ENCODE measurements around the gene ANKRD42. TPM values are rescaled to one million over a fixed set of nuclear protein-coding genes. Genes with fewer than 3 reads are reported as not detected.

ANKRD42 gene
- polyA plus RNA-seq, 1 of the 3 experiments (the other 2 are of a cell fraction), result 13.3 TPM

DNA sequence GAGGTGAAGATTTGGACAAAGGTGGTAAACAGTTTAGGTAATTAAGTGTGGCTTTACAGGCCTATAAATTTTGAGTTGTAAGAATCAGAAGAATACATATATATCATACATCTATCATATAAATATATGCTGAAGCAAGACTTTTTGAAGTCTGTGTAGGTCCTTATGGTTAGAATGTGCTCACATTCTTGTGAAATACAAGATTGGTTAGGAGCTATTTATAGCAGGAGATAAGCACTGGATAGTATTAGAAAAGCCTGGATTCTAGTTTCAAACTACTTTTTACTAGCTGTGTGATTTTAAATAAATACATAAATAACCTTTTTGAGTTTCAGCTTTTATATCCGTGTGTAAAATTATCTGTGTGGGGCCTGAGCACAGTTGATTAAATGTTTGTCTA is 42.3 kb downstream of the ANKRD42 start:
- CTCF ChIA-PET, result interaction anchor here (0.9 to 1.9 kb wide), 6 partner anchors 14 to 592 kb away, joined by 3 to 10 read pairs (median 4); no protein-coding TSS in a partner anchor
- Histone ChIP-seq H3K9me2 (no peaks in the 10 kb centered on the region), H3K4me2 (no peak overlapping the region), H3K27me3 (ENCODE audit: insufficient read depth) (no peaks in the 10 kb centered on the region), H3K9ac (no peak overlapping the region), H3K27ac (ENCODE audit: low read depth in 2 of 2, low read length in 1 of 2) (no peak overlapping the region), H3K9me3 (no peaks in the 10 kb centered on the region), H3K79me2 (ENCODE audit: insufficient read depth) (no peaks in the 10 kb centered on the region), H2AFZ (ENCODE audit: low read depth) (no peak overlapping the region), H3K4me1 (ENCODE audit: control insufficient read depth in 1 of 2, insufficient read depth in 2 of 2, low read depth in 1 of 2, low read length in 1 of 2) (no peaks in the 10 kb centered on the region), H3K36me3 (replicated peaks in 1 of 2; ENCODE audit: control insufficient read depth in 1 of 2, insufficient read depth in 2 of 2, low read length in 1 of 2) (no peaks in the 10 kb centered on the region), H3K4me3 (ENCODE audit: low read depth in 2 of 2, low read length in 1 of 2) (no peak overlapping the region), H3F3A (replicated peaks; ENCODE audit: insufficient read depth) (no peaks in the 10 kb centered on the region), H4K20me1 (ENCODE audit: insufficient read depth) (no peaks in the 10 kb centered on the region)
- no peak for TF ChIP-seq SMC3 (IDR thresholded peaks at IDR 0.05; ENCODE audit: low read depth, low read length)
- no peak for TF ChIP-seq NFIC (IDR thresholded peaks at IDR 0.05; ENCODE audit: borderline replicate concordance)
- no peak for TF ChIP-seq FOSL2 (IDR thresholded peaks at IDR 0.05; ENCODE audit: borderline replicate concordance, low read depth)
- TF ChIP-seq, protein P1, sequence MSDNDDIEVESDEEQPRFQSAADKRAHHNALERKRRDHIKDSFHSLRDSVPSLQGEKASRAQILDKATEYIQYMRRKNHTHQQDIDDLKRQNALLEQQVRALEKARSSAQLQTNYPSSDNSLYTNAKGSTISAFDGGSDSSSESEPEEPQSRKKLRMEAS (IDR thresholded peaks at IDR 0.05; ENCODE audit: low read depth), result no peak
- WGBS (ENCODE audit: low lambda C conversion rate), result 79% methylated on average over 1 of the region's 1 CpG
- POLR2A ChIA-PET, result no interaction called here
- DNase-seq, result no peak

DNA sequence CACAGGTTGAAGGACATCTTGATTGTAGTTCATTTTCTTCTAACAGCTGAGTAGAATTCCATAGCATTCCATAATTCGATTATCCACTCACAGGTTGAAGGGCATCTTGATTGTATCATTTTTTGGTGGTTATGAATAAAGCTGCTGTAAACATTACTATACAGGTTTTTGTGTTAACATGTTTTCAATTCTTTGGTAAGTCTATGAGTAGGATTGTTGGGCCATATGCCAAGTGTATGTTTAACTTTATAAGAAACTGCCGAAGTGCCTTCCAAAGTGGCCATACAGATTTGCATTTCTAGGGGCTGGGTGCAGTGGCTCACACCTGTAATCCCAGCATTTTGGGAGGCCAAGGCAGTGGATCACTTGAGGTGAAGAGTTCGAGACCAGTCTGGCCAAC is 44.6 kb downstream of the ANKRD42 start:
- no peak overlapping the region for H3K4me2 ChIP-seq
- no peaks in the 10 kb centered on the region for H3K9me2 ChIP-seq
- H3K27me3 ChIP-seq (ENCODE audit: insufficient read depth), result no peaks in the 10 kb centered on the region
- no peak overlapping the region for H3K4me3 ChIP-seq (ENCODE audit: low read depth in 2 of 2, low read length in 1 of 2)
- H3K36me3 ChIP-seq (replicated peaks in 1 of 2; ENCODE audit: control insufficient read depth in 1 of 2, insufficient read depth in 2 of 2, low read length in 1 of 2), result no peaks in the 10 kb centered on the region
- H4K20me1 ChIP-seq (ENCODE audit: insufficient read depth), result no peaks in the 10 kb centered on the region
- TF ChIP-seq, protein P2, sequence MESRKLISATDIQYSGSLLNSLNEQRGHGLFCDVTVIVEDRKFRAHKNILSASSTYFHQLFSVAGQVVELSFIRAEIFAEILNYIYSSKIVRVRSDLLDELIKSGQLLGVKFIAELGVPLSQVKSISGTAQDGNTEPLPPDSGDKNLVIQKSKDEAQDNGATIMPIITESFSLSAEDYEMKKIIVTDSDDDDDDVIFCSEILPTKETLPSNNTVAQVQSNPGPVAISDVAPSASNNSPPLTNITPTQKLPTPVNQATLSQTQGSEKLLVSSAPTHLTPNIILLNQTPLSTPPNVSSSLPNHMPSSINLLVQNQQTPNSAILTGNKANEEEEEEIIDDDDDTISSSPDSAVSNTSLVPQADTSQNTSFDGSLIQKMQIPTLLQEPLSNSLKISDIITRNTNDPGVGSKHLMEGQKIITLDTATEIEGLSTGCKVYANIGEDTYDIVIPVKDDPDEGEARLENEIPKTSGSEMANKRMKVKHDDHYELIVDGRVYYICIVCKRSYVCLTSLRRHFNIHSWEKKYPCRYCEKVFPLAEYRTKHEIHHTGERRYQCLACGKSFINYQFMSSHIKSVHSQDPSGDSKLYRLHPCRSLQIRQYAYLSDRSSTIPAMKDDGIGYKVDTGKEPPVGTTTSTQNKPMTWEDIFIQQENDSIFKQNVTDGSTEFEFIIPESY (IDR thresholded peaks at IDR 0.05; ENCODE audit: borderline replicate concordance, low read depth), result no peak
- TF ChIP-seq TCF12 (IDR thresholded peaks at IDR 0.05), result no peak
- TF ChIP-seq EP300 (IDR thresholded peaks at IDR 0.05; ENCODE audit: borderline replicate concordance in 1 of 2, low read depth in 1 of 2, low read length in 1 of 2), result no peak
- no peak for TF ChIP-seq JUND (IDR thresholded peaks at IDR 0.05)
- no peak for TF ChIP-seq RAD21 (IDR thresholded peaks at IDR 0.05; ENCODE audit: low read length)
- no peak for TF ChIP-seq SMC3 (IDR thresholded peaks at IDR 0.05; ENCODE audit: low read depth, low read length)
- no peak for TF ChIP-seq TAF1 (IDR thresholded peaks at IDR 0.05; ENCODE audit: borderline replicate concordance, low read depth, low read length)
- TF ChIP-seq, protein P3, sequence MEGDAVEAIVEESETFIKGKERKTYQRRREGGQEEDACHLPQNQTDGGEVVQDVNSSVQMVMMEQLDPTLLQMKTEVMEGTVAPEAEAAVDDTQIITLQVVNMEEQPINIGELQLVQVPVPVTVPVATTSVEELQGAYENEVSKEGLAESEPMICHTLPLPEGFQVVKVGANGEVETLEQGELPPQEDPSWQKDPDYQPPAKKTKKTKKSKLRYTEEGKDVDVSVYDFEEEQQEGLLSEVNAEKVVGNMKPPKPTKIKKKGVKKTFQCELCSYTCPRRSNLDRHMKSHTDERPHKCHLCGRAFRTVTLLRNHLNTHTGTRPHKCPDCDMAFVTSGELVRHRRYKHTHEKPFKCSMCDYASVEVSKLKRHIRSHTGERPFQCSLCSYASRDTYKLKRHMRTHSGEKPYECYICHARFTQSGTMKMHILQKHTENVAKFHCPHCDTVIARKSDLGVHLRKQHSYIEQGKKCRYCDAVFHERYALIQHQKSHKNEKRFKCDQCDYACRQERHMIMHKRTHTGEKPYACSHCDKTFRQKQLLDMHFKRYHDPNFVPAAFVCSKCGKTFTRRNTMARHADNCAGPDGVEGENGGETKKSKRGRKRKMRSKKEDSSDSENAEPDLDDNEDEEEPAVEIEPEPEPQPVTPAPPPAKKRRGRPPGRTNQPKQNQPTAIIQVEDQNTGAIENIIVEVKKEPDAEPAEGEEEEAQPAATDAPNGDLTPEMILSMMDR (IDR thresholded peaks at IDR 0.05), result no peak
- TF ChIP-seq NRF1 (IDR thresholded peaks at IDR 0.05; ENCODE audit: low read depth, low read length), result no peak
- no peak for TF ChIP-seq POLR2AphosphoS5 (IDR thresholded peaks at IDR 0.05; ENCODE audit: low read depth, low read length)
- no peak for TF ChIP-seq TEAD4 (IDR thresholded peaks at IDR 0.05; ENCODE audit: borderline replicate concordance, insufficient read depth)
- TF ChIP-seq RXRA (IDR thresholded peaks at IDR 0.05; ENCODE audit: borderline replicate concordance, low read depth), result no peak
- no peak overlapping the region for H3K9ac ChIP-seq
- H3K9me3 ChIP-seq, result no peaks in the 10 kb centered on the region
- no peaks in the 10 kb centered on the region for H3F3A ChIP-seq (replicated peaks; ENCODE audit: insufficient read depth)
- POLR2A ChIA-PET, result no interaction called here
- no peaks in the 10 kb centered on the region for H3K79me2 ChIP-seq (ENCODE audit: insufficient read depth)
- H3K27ac ChIP-seq (ENCODE audit: low read depth in 2 of 2, low read length in 1 of 2), result no peak overlapping the region
- CTCF ChIA-PET, result interaction anchor here (1.1 to 3.3 kb wide), 4 partner anchors 12 to 581 kb away, joined by 3 to 17 read pairs (median 3); no protein-coding TSS in a partner anchor
- no peak for DNase-seq
- 33% methylated on average over 3 of the region's 3 CpGs for WGBS (ENCODE audit: low lambda C conversion rate)
- H3K4me1 ChIP-seq (ENCODE audit: control insufficient read depth in 1 of 2, insufficient read depth in 2 of 2, low read depth in 1 of 2, low read length in 1 of 2), result no peaks in the 10 kb centered on the region
- no peak overlapping the region for H2AFZ ChIP-seq (ENCODE audit: low read depth)
